SK-N-SH treated with all-trans-retinoic acid at 6 μM for 48 hours (cell line): ENCODE results near the gene CACNA1A.

ENCODE experiments used
- ATAC-seq: fragments of 200-7000 bp; cut with Tn5 transposase; 3 replicates; pipeline ENCODE4 v1.9.1; 2020; ENCODE audit warnings: mild to moderate bottlenecking, moderate library complexity
- BACH2 ChIP-seq: fragments of 250-450 bp; sonication (Bioruptor Pico); IDR thresholded peaks from 2 replicates; pipeline ENCODE4 v1.9.0; 2021; ENCODE audit warnings: mild to moderate bottlenecking, borderline replicate concordance
- CREB5 ChIP-seq: fragments of 250-450 bp; sonication (Bioruptor Pico); IDR thresholded peaks from 2 replicates; pipeline ENCODE4 v1.5.1; 2020; ENCODE audit warnings: low read depth, mild to moderate bottlenecking, moderate library complexity
- CSDC2 ChIP-seq: fragments of 250-450 bp; sonication (Bioruptor Pico); IDR thresholded peaks from 2 replicates; pipeline ENCODE4 v1.5.0; 2020; ENCODE audit warnings: mild to moderate bottlenecking, moderate library complexity
- ESRRG ChIP-seq: fragments of 250-450 bp; sonication (Bioruptor Pico); IDR thresholded peaks from 2 replicates; pipeline ENCODE4 v1.6.1; 2021; ENCODE audit warnings: mild to moderate bottlenecking
- GLIS3 ChIP-seq: fragments of 250-450 bp; sonication (Bioruptor Pico); IDR thresholded peaks from 2 replicates; pipeline ENCODE4 v1.5.0; 2020; ENCODE audit warnings: mild to moderate bottlenecking, moderate library complexity
- ISL1 ChIP-seq: fragments of 250-450 bp; sonication (Bioruptor Pico); IDR thresholded peaks from 2 replicates; pipeline ENCODE4 v2.1.2; 2022; ENCODE audit warnings: mild to moderate bottlenecking, moderate library complexity
- PATZ1 ChIP-seq: fragments of 250-450 bp; sonication (Bioruptor Pico); IDR thresholded peaks from 2 replicates; pipeline ENCODE4 v1.8.0; 2020; ENCODE audit warnings: mild to moderate bottlenecking, moderate library complexity, borderline replicate concordance
- PPARA ChIP-seq: fragments of 250-450 bp; sonication (Bioruptor Pico); IDR thresholded peaks from 2 replicates; pipeline ENCODE4 v1.5.0; 2020; ENCODE audit warnings: mild to moderate bottlenecking, borderline replicate concordance
- RARB ChIP-seq: fragments of 250-450 bp; sonication (Bioruptor Pico); IDR thresholded peaks from 2 replicates; pipeline ENCODE4 v1.8.0; 2021; ENCODE audit warnings: mild to moderate bottlenecking, moderate library complexity
- SNAI2 ChIP-seq: fragments of 250-450 bp; sonication (Bioruptor Pico); IDR thresholded peaks from 2 replicates; pipeline ENCODE4 v1.5.0; 2020; ENCODE audit warnings: mild to moderate bottlenecking, moderate library complexity
- TCF4 ChIP-seq: fragments of 250-450 bp; sonication (Bioruptor Pico); IDR thresholded peaks from 2 replicates; pipeline ENCODE4 v1.8.0; 2021; ENCODE audit warnings: mild to moderate bottlenecking, moderate library complexity, borderline replicate concordance
- TOX ChIP-seq: fragments of 250-450 bp; sonication (Bioruptor Pico); IDR thresholded peaks from 2 replicates; pipeline ENCODE4 v1.8.0; 2021; ENCODE audit warnings: mild to moderate bottlenecking, moderate library complexity, borderline replicate concordance
- ZC3H10 ChIP-seq: fragments of 250-450 bp; sonication (Bioruptor Pico); IDR thresholded peaks from 2 replicates; pipeline ENCODE4 v1.5.1; 2021; ENCODE audit warnings: mild to moderate bottlenecking, moderate library complexity
- ZFP3 ChIP-seq: fragments of 250-450 bp; sonication (Bioruptor Pico); IDR thresholded peaks from 2 replicates; pipeline ENCODE4 v1.5.0; 2020; ENCODE audit warnings: mild to moderate bottlenecking, moderate library complexity
- ZFP30 ChIP-seq: fragments of 450-650 bp; formaldehyde crosslinking; IDR thresholded peaks from 2 replicates; pipeline ENCODE4 v1.5.0; 2022; ENCODE audit warnings: mild to moderate bottlenecking, moderate library complexity
- ZNF565 ChIP-seq: fragments of 450-650 bp; formaldehyde crosslinking; conservative IDR thresholded peaks from 2 replicates; pipeline ENCODE4 v1.5.0; 2020; ENCODE audit warnings: low read depth, mild to moderate bottlenecking, moderate library complexity
- ZNF70 ChIP-seq: fragments of 450-650 bp; formaldehyde crosslinking; IDR thresholded peaks from 2 replicates; pipeline ENCODE4 v1.5.0; 2020; ENCODE audit warnings: mild to moderate bottlenecking, moderate library complexity
- TF ChIP-seq, protein P1 (sequence below): fragments of 250-450 bp; sonication (Bioruptor Pico); IDR thresholded peaks from 2 replicates; pipeline ENCODE4 v1.5.0; 2020; ENCODE audit warnings: mild to moderate bottlenecking, moderate library complexity
- TF ChIP-seq, protein P2 (sequence below): fragments of 250-450 bp; sonication (Bioruptor Pico); IDR thresholded peaks from 2 replicates; pipeline ENCODE4 v1.8.0; 2021; ENCODE audit warnings: low read depth, mild to moderate bottlenecking, moderate library complexity, borderline replicate concordance
- TF ChIP-seq, protein P3 (sequence below): fragments of 250-450 bp; sonication (Bioruptor Pico); IDR thresholded peaks from 2 replicates; pipeline ENCODE4 v1.5.1; 2021; ENCODE audit warnings: mild to moderate bottlenecking, moderate library complexity

CACNA1A gene

DNA sequence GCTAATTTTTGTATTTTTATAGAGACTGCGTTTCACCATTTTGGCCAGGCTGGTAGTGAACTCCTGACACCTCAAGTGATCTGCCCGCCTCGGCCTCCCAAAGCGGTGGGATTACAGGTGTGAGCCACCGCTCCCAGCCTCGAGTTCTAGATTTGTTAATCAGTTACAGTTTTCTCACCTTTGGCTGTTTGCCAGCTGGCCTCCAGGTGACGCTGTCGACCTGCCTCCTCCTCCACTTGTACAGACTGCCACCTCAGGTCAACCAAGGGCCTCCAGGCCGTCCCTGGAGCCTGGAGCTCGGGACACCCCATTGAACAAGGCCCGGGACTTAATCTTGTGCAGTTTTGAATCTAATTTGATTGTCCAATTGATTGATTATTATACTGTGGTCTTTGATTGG lies 310.6 kb downstream of the CACNA1A start:
- TF ChIP-seq, protein P1, sequence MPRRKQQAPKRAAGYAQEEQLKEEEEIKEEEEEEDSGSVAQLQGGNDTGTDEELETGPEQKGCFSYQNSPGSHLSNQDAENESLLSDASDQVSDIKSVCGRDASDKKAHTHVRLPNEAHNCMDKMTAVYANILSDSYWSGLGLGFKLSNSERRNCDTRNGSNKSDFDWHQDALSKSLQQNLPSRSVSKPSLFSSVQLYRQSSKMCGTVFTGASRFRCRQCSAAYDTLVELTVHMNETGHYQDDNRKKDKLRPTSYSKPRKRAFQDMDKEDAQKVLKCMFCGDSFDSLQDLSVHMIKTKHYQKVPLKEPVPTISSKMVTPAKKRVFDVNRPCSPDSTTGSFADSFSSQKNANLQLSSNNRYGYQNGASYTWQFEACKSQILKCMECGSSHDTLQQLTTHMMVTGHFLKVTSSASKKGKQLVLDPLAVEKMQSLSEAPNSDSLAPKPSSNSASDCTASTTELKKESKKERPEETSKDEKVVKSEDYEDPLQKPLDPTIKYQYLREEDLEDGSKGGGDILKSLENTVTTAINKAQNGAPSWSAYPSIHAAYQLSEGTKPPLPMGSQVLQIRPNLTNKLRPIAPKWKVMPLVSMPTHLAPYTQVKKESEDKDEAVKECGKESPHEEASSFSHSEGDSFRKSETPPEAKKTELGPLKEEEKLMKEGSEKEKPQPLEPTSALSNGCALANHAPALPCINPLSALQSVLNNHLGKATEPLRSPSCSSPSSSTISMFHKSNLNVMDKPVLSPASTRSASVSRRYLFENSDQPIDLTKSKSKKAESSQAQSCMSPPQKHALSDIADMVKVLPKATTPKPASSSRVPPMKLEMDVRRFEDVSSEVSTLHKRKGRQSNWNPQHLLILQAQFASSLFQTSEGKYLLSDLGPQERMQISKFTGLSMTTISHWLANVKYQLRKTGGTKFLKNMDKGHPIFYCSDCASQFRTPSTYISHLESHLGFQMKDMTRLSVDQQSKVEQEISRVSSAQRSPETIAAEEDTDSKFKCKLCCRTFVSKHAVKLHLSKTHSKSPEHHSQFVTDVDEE (CRISPR knock-in tag), result no peak
- TF ChIP-seq CREB5 (CRISPR knock-in tag) (no peak), GLIS3 (CRISPR knock-in tag) (no peak)
- no peak for ATAC-seq

GRCh38 chr19:13190781-13191540 lies 315.3 kb downstream of the CACNA1A start:
- ATAC-seq, result no peak
- TF ChIP-seq CSDC2 (CRISPR knock-in tag) (no peak), ZNF565 (CRISPR knock-in tag) (no peak), TOX (no peak), PATZ1 (CRISPR knock-in tag) (no peak), ZC3H10 (CRISPR knock-in tag) (no peak), ZFP3 (CRISPR knock-in tag) (no peak), ZNF70 (no peak), BACH2 (CRISPR knock-in tag) (no peak), PPARA (CRISPR knock-in tag) (no peak), CREB5 (CRISPR knock-in tag) (no peak), RARB (CRISPR knock-in tag) (no peak), ESRRG (CRISPR knock-in tag) (no peak), TCF4 (CRISPR knock-in tag) (no peak)
- TF ChIP-seq, protein P2, sequence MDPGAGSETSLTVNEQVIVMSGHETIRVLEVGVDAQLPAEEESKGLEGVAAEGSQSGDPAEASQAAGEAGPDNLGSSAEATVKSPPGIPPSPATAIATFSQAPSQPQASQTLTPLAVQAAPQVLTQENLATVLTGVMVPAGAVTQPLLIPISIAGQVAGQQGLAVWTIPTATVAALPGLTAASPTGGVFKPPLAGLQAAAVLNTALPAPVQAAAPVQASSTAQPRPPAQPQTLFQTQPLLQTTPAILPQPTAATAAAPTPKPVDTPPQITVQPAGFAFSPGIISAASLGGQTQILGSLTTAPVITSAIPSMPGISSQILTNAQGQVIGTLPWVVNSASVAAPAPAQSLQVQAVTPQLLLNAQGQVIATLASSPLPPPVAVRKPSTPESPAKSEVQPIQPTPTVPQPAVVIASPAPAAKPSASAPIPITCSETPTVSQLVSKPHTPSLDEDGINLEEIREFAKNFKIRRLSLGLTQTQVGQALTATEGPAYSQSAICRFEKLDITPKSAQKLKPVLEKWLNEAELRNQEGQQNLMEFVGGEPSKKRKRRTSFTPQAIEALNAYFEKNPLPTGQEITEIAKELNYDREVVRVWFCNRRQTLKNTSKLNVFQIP (CRISPR knock-in tag), result no peak
- TF ChIP-seq, protein P3, sequence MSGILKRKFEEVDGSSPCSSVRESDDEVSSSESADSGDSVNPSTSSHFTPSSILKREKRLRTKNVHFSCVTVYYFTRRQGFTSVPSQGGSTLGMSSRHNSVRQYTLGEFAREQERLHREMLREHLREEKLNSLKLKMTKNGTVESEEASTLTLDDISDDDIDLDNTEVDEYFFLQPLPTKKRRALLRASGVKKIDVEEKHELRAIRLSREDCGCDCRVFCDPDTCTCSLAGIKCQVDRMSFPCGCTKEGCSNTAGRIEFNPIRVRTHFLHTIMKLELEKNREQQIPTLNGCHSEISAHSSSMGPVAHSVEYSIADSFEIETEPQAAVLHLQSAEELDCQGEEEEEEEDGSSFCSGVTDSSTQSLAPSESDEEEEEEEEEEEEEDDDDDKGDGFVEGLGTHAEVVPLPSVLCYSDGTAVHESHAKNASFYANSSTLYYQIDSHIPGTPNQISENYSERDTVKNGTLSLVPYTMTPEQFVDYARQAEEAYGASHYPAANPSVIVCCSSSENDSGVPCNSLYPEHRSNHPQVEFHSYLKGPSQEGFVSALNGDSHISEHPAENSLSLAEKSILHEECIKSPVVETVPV (CRISPR knock-in tag), result no peak

- TF ChIP-seq PATZ1 (CRISPR knock-in tag), result no peak
- no peak for TF ChIP-seq ZFP3 (CRISPR knock-in tag)
- TF ChIP-seq BACH2 (CRISPR knock-in tag), result no peak
- no peak for TF ChIP-seq ZC3H10 (CRISPR knock-in tag)
- no peak for TF ChIP-seq ZFP30 (CRISPR knock-in tag)
- TF ChIP-seq TOX, result no peak
- no peak for TF ChIP-seq ISL1 (CRISPR knock-in tag)
- TF ChIP-seq GLIS3 (CRISPR knock-in tag), result no peak
- TF ChIP-seq SNAI2 (CRISPR knock-in tag), result no peak
- TF ChIP-seq PPARA (CRISPR knock-in tag), result no peak
- TF ChIP-seq CREB5 (CRISPR knock-in tag), result no peak
- no peak for ATAC-seq
Measured at GRCh38 chr19:13189600-13189999, 316.7 kb downstream of the CACNA1A start.
